Common myeloid progenitor, CD34-positive (primary cell): ENCODE data around the gene TCF7.
A peak's percentile ranks its signal among the peaks of the same experiment; 100 is the strongest.

ENCODE experiments used
- CTCF ChIA-PET: fragments of 350-600 bp; sonication (Branson Sonifier 250); formaldehyde crosslinking; loops from one replicate; lab custom pipeline; 2021; ENCODE audit warnings: antibody characterized with exemption; lab: Charles Lee
- POLR2A ChIA-PET: fragments of 350-600 bp; sonication (Branson Sonifier 250); formaldehyde crosslinking; loops from one replicate; lab custom pipeline; 2021; ENCODE audit warnings: antibody characterized with exemption; lab: Charles Lee
- DNase-seq, 3 donors: peaks; one replicate each; pipeline versions ENCODE4 v3.0.0 to v3.0.0-alpha.2; 2013
- H3K27ac ChIP-seq, 2 experiments: 1 replicate in 1 of 2; 2 replicates in 1 of 2; pipeline ENCODE4 v1.7.0; 2013; ENCODE audit warnings: inconsistent platforms in 2 of 2, low read length in 2 of 2, mild to moderate bottlenecking in 2 of 2, low read depth in 1 of 2, moderate library complexity in 1 of 2; ENCODE audit not compliant: severe bottlenecking in 2 of 2, insufficient read depth in 1 of 2, poor library complexity in 1 of 2
- H3K27me3 ChIP-seq, 5 experiments: replicated peaks in 2 of 5; 1 replicate in 3 of 5; 2 replicates in 2 of 5; pipeline versions ENCODE4 v1.6.1 to v1.7.0; 2013; ENCODE audit warnings: low read length in 4 of 5, mild to moderate bottlenecking in 2 of 5, moderate library complexity in 2 of 5, inconsistent platforms in 1 of 5; ENCODE audit not compliant: insufficient read depth in 5 of 5, control insufficient read depth in 4 of 5
- H3K36me3 ChIP-seq, 4 experiments: 1 replicate in 2 of 4; 2 replicates in 2 of 4; pipeline versions ENCODE4 v1.6.1 to v1.7.0; 2013; ENCODE audit warnings: low read length in 3 of 4, control low read depth in 1 of 4, mild to moderate bottlenecking in 1 of 4; ENCODE audit not compliant: control insufficient read depth in 4 of 4, insufficient read depth in 4 of 4
- H3K4me1 ChIP-seq, 4 experiments: 1 replicate in 3 of 4; 2 replicates in 1 of 4; pipeline versions ENCODE4 v1.6.1 to v1.7.1; 2013; ENCODE audit warnings: low read length in 3 of 4, mild to moderate bottlenecking in 3 of 4, control low read depth in 1 of 4, inconsistent platforms in 1 of 4, moderate library complexity in 1 of 4; ENCODE audit not compliant: control insufficient read depth in 4 of 4, insufficient read depth in 4 of 4; ENCODE audit errors: control extremely low read depth in 1 of 4
- H3K4me3 ChIP-seq, 7 experiments: 1 replicate in 4 of 7; 2 replicates in 3 of 7; pipeline versions ENCODE4 v1.5.1 to v1.7.0; 2013; ENCODE audit warnings: mild to moderate bottlenecking in 7 of 7, low read length in 6 of 7, moderate library complexity in 6 of 7, inconsistent platforms in 2 of 7, low read depth in 2 of 7, control low read depth in 1 of 7; ENCODE audit not compliant: insufficient read depth in 4 of 7, control insufficient read depth in 1 of 7; ENCODE audit errors: extremely low read depth in 1 of 7
- H3K9me3 ChIP-seq, 5 experiments: 1 replicate in 4 of 5; 2 replicates in 1 of 5; pipeline versions ENCODE4 v1.6.1 to v1.7.1; 2013; ENCODE audit warnings: low read length in 4 of 5, mild to moderate bottlenecking in 2 of 5, inconsistent platforms in 1 of 5, low read depth in 1 of 5, moderate library complexity in 1 of 5; ENCODE audit not compliant: control insufficient read depth in 4 of 5, insufficient read depth in 2 of 5; ENCODE audit errors: control extremely low read depth in 1 of 5
- WGBS: methylation state at CpG from one replicate; pipeline ENCODE4 v1.1.5; 2013; ENCODE audit not compliant: insufficient coverage; 5-methylcytosine and 5-hydroxymethylcytosine counted together

TCF7 gene

GRCh38 chr5:134073404-134073803, 41.1 kb upstream of the TCF7 start:
- Histone ChIP-seq H3K36me3 (no peaks in the 10 kb centered on the region), H3K27ac (no peak overlapping the region), H3K4me3 (no peak overlapping the region), H3K9me3 (no peaks in the 10 kb centered on the region), H3K4me1 (peaks cover 0 to 12% (median 10%) of the 10 kb centered on the region in 4 experiments), H3K27me3 (peaks cover 0 to 7% (median 0%) of the 10 kb centered on the region in 5 experiments)
- POLR2A ChIA-PET: interaction anchor here (1.1 to 1.3 kb wide), 2 partner anchors 18 to 69 kb away, joined by 3 to 4 read pairs; partner anchors contain the start of gene VDAC1
- peak in 2 of 3 donors; percentile 32 to 44 for DNase-seq
- CTCF ChIA-PET: interaction anchor here (1.2 to 2.4 kb wide), 6 partner anchors 8 to 67 kb away, joined by 3 to 11 read pairs (median 8); no protein-coding TSS in a partner anchor
- WGBS: 100% methylated on average over 2 of the region's 2 CpGs

DNA sequence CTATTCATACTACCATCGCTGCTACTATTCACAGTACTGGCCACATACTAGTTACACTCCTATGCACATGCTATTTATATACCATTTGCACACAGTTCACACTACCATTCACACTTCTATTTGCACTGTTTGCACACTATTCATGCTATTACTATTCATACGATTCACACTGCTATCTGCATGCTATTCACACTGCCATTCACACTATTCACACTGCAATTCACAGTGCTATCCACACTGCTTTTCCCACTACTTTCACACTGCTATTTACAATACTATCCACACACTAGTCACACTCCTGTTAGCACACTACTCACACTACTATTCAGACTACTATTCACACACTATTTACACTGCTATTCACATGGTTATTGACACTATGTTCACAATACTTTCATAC, 39.4 kb upstream of the TCF7 start:
- POLR2A ChIA-PET: no interaction called here

GRCh38 chr5:134077926-134078580, 36.4 kb upstream of the TCF7 start:
- no peaks in the 10 kb centered on the region for H3K4me1 ChIP-seq
- no peak overlapping the region for H3K27ac ChIP-seq
- H3K27me3 ChIP-seq: no peaks in the 10 kb centered on the region
- ChIA-PET CTCF (interaction anchor here (1.6 to 2.0 kb wide), 2 partner anchors 22 to 38 kb away, joined by 4 to 6 read pairs; no protein-coding TSS in a partner anchor), POLR2A (no interaction called here)
- H3K4me3 ChIP-seq: no peak overlapping the region
- no peaks in the 10 kb centered on the region for H3K36me3 ChIP-seq
- 93% methylated on average over 6 of the region's 8 CpGs for WGBS
- DNase-seq: no peak
- no peaks in the 10 kb centered on the region for H3K9me3 ChIP-seq

More for the DNA sequence above, 39.4 kb upstream of the TCF7 start:
- peaks cover 0 to 12% (median 10%) of the 10 kb centered on the region in 4 experiments for H3K4me1 ChIP-seq
- no peak overlapping the region for H3K27ac ChIP-seq
- H3K9me3 ChIP-seq: no peaks in the 10 kb centered on the region
- H3K36me3 ChIP-seq: no peaks in the 10 kb centered on the region
- no peak for DNase-seq
- peaks cover 0 to 7% (median 0%) of the 10 kb centered on the region in 5 experiments for H3K27me3 ChIP-seq
- CTCF ChIA-PET: no interaction called here
- WGBS: 100% methylated on average over 2 of the region's 2 CpGs
- no peak overlapping the region for H3K4me3 ChIP-seq

GRCh38 chr5:134079748-134080581, 34.5 kb upstream of the TCF7 start:
- CTCF ChIA-PET: interaction anchor here (1.2 kb wide), 1 partner anchor 49 kb away, joined by 3 read pairs; no protein-coding TSS in a partner anchor
- H3K4me3 ChIP-seq: no peak overlapping the region
- H3K27me3 ChIP-seq: no peaks in the 10 kb centered on the region
- H3K4me1 ChIP-seq: no peaks in the 10 kb centered on the region
- no peaks in the 10 kb centered on the region for H3K36me3 ChIP-seq
- H3K27ac ChIP-seq: no peak overlapping the region
- WGBS: 97% methylated on average over 18 of the region's 19 CpGs
- POLR2A ChIA-PET: no interaction called here
- no peaks in the 10 kb centered on the region for H3K9me3 ChIP-seq
- no peak for DNase-seq

DNA sequence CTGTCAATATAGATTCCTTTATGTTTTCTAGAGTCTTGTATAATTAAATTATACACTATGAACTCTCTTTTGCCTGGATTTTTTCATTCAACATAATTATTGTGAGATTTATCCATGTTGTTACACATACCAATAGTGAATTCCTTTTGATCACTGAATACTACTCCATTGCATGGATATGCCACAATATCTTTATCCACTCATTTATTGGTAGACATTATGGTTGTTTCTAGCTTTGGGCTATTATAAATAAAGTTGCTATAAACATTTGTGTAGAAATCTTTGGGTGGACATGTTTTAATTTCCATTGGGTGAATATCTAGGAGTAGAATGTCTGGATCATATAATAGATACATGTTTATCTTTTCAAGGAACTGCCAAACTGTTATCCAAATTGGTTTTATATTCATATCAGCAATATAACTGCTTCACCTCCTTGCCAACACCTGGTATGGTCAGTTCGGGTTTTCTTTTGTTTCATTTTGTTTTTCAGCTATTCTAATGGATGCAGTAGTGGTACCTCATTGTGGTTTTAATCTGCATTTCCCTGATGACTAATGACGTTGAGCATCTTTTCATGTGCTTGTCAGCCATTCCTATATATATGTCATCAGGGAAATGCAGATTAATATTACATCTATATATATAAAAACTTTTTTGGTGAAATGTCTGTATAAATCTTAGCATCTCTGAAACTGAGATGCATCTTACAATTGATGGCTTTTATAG, 32.1 kb upstream of the TCF7 start:
- CTCF ChIA-PET: interaction anchor here (1.3 to 1.7 kb wide), 4 partner anchors 10 to 57 kb away, joined by 3 to 6 read pairs (median 4); no protein-coding TSS in a partner anchor
- H3K9me3 ChIP-seq: no peaks in the 10 kb centered on the region
- POLR2A ChIA-PET: no interaction called here
- H3K4me1 ChIP-seq: no peaks in the 10 kb centered on the region
- H3K27ac ChIP-seq: no peak overlapping the region
- peaks cover 0 to 1% (median 0%) of the 10 kb centered on the region in 5 experiments for H3K27me3 ChIP-seq
- no peaks in the 10 kb centered on the region for H3K36me3 ChIP-seq
- WGBS: no CpG with 5 or more reads among the region's 2 CpGs
- no peak for DNase-seq
- no peak overlapping the region for H3K4me3 ChIP-seq

GRCh38 chr5:134083517-134083916, 31.0 kb upstream of the TCF7 start:
- 77% methylated on average over 5 of the region's 5 CpGs for WGBS
- H3K4me3 ChIP-seq: no peak overlapping the region
- no peak overlapping the region for H3K27ac ChIP-seq
- POLR2A ChIA-PET: no interaction called here
- no peak for DNase-seq
- CTCF ChIA-PET: interaction anchor here (1.2 to 2.7 kb wide), 5 partner anchors 11 to 58 kb away, joined by 3 to 8 read pairs (median 3); no protein-coding TSS in a partner anchor
- H3K9me3 ChIP-seq: no peaks in the 10 kb centered on the region
- H3K27me3 ChIP-seq: peaks cover 0 to 1% (median 0%) of the 10 kb centered on the region in 5 experiments
- no peaks in the 10 kb centered on the region for H3K36me3 ChIP-seq
- H3K4me1 ChIP-seq: no peaks in the 10 kb centered on the region
